ENCODE data around the gene CROCC2.

CROCC2 gene

DNA sequence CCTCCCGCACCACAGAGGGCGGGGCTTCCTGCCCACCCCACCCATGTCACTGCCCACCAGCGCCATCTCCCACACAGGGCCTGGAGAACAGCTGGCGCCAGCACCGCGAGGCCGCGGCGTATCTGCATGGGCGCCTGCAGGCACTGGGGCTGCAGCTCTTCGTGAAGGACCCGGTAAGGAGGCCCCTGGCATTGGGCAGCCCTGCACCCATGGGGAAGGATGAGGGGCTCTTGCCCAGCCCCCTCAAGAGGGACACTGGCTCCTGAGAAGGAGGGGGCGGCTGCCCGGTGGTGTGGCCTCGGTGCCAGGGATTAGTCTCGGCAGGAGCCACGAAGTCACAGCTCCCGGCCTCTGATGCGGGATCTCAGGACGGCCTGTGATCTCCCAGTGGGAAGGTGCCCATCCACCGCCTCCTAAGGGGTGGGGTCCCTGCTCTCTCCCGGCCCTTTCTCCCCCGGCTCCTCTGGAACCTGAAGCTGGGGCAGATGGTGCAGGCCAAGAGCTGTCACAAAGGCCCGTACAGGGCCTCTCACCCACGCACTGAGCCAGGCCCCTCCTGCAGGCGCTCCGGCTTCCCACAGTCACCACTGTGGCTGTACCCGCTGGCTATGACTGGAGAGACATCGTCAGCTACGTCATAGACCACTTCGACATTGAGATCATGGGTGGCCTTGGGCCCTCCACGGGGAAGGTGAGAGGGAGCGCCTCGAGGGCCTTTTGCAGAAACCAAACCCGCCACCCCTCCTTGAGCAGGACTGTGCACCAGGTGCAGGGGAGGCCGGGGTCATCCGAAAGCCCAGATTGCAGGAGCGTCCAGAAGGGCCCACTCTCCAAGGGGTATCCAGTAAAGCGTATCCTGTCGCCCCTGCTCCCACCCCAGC, 28.4 kb upstream of the CROCC2 start:
- no peak overlapping the region for H3K9ac ChIP-seq (ENCODE audit: low read length)
- H3K9me3 ChIP-seq (ENCODE audit: control insufficient read depth, low read depth, low read length): no peaks in the 10 kb centered on the region
- H3K4me3 ChIP-seq (ENCODE audit: low read length): no peak overlapping the region
- H3K27ac ChIP-seq (ENCODE audit: low read length): no peak overlapping the region
- no peaks in the 10 kb centered on the region for H3K36me3 ChIP-seq (ENCODE audit: control insufficient read depth, low read depth, low read length)
- no peaks in the 10 kb centered on the region for H3K27me3 ChIP-seq (ENCODE audit: control insufficient read depth, insufficient read depth, low read length)
- H3K4me1 ChIP-seq (ENCODE audit: control insufficient read depth, low read depth, low read length): no peaks in the 10 kb centered on the region

DNA sequence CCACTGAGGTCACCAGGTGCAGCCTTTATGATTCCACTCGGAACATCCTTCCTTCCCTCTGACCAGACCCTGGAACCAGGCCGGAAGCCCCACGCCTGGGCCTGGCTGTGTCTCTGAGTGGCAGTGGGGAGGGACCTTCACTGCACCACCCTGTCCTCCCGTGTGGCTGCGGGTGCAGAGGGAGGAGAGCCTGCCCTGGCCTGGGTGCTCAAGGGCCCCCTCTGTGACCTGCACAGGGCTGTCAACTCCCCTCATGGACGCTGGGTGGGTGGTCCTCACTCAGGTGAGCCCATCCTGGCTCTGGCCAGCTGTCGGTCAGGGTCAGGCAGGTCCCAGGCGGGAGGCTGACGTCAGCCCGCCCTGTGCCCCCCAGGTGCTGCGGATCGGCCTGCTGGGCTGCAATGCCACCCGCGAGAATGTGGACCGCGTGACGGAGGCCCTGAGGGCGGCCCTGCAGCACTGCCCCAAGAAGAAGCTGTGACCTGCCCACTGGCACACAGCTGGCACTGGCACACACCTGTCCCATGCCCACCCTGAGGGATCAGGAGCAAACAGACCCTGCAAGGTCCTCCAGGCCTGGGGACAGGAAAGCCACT, 27.7 kb upstream of the CROCC2 start:
- Histone ChIP-seq H3K27me3 (ENCODE audit: control insufficient read depth, insufficient read depth, low read length) (no peaks in the 10 kb centered on the region), H3K9me3 (ENCODE audit: control insufficient read depth, low read depth, low read length) (no peaks in the 10 kb centered on the region), H3K9ac (ENCODE audit: low read length) (no peak overlapping the region), H3K36me3 (ENCODE audit: control insufficient read depth, low read depth, low read length) (no peaks in the 10 kb centered on the region), H3K27ac (ENCODE audit: low read length) (no peak overlapping the region), H3K4me3 (ENCODE audit: low read length) (no peak overlapping the region), H3K4me1 (ENCODE audit: control insufficient read depth, low read depth, low read length) (no peaks in the 10 kb centered on the region)

DNA sequence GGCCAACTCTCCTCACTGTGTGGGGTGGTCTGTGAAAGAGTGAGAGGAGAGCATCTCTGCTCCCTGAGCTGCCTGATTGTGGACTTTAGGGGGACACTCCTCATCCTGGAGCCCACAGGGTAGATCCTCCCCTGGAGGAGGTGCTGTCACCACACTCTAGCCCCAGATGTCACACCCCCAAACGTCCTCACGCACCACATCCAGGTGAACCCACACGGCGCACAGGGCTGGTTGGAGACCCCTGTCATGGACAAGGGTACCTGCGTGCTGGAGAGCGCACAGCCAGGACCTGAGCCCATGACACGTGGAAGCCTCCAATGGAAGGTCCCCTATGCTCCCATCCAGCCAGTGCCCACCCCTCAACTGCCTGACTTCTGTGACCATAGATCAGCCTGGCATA, 27.0 kb upstream of the CROCC2 start:
- no peak overlapping the region for H3K4me3 ChIP-seq (ENCODE audit: low read length)
- no peaks in the 10 kb centered on the region for H3K4me1 ChIP-seq (ENCODE audit: control insufficient read depth, low read depth, low read length)
- H3K27ac ChIP-seq (ENCODE audit: low read length): no peak overlapping the region
- no peaks in the 10 kb centered on the region for H3K27me3 ChIP-seq (ENCODE audit: control insufficient read depth, insufficient read depth, low read length)
- no peaks in the 10 kb centered on the region for H3K9me3 ChIP-seq (ENCODE audit: control insufficient read depth, low read depth, low read length)
- H3K9ac ChIP-seq (ENCODE audit: low read length): no peak overlapping the region
- no peaks in the 10 kb centered on the region for H3K36me3 ChIP-seq (ENCODE audit: control insufficient read depth, low read depth, low read length)

DNA sequence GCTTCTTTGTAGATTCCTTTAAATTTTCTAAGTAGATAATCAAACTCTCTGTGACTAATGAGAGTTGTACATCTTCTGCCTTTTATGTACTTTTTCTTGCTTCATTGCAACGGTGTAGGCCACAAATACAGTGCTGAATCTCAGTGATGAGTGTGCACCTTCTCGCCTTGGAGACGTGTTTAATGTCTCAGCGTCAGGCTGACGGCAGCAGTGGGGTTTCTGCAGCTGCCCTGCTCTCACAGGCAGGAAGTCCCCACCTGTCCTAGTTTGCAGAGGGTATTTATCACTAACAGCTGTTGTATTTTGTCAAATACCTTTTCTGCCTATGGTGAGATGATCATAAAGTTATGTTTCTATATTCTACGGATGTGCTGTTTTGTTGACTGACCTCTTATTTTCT, 24.2 kb upstream of the CROCC2 start:
- no peak overlapping the region for H3K4me3 ChIP-seq (ENCODE audit: low read length)
- no peaks in the 10 kb centered on the region for H3K36me3 ChIP-seq (ENCODE audit: control insufficient read depth, low read depth, low read length)
- H3K27ac ChIP-seq (ENCODE audit: low read length): no peak overlapping the region
- H3K4me1 ChIP-seq (ENCODE audit: control insufficient read depth, low read depth, low read length): no peaks in the 10 kb centered on the region
- no peak overlapping the region for H3K9ac ChIP-seq (ENCODE audit: low read length)
- H3K27me3 ChIP-seq (ENCODE audit: control insufficient read depth, insufficient read depth, low read length): no peaks in the 10 kb centered on the region
- no peaks in the 10 kb centered on the region for H3K9me3 ChIP-seq (ENCODE audit: control insufficient read depth, low read depth, low read length)

DNA sequence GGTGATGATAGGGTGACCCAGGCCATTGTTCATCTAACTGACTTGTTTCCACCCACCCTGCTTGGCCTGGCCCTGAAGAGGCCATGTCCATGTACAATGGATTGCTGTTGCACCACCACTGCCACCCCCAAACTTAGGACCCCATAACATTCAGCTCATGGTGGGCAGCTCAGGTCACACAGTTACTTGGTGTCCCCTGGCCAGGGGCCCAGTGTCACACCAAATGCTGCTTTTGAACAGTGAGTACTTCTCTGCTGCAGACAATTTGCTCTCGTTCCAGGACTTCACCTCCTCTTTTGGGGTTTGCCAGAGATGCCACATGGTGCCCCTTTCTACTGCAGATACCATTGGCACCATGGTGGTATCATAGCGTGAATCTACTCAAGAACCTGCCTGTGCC, 21.9 kb upstream of the CROCC2 start:
- no peak overlapping the region for H3K27ac ChIP-seq (ENCODE audit: low read length)
- H3K9ac ChIP-seq (ENCODE audit: low read length): no peak overlapping the region
- H3K9me3 ChIP-seq (ENCODE audit: control insufficient read depth, low read depth, low read length): no peaks in the 10 kb centered on the region
- no peaks in the 10 kb centered on the region for H3K27me3 ChIP-seq (ENCODE audit: control insufficient read depth, insufficient read depth, low read length)
- no peak overlapping the region for H3K4me3 ChIP-seq (ENCODE audit: low read length)
- no peaks in the 10 kb centered on the region for H3K4me1 ChIP-seq (ENCODE audit: control insufficient read depth, low read depth, low read length)
- H3K36me3 ChIP-seq (ENCODE audit: control insufficient read depth, low read depth, low read length): no peaks in the 10 kb centered on the region

DNA sequence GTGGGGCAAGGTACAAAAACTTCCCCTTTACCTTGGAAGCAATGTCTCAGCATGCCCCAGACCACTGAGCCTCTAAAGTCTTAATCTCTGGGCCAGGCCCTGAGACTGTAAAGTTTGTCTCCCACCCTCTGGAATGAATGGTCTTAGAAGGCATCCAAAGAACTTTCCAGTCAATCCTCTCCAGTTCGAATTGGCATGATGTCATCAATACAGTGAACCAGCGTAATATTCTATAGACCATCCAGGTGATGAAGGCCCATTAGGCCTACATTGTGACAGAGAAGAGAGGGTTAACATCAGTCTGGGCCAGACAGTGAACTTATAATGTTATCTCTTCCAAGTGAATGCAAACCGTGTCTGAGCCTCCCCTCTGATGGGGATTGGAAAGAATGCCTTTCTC, 21.4 kb upstream of the CROCC2 start:
- Histone ChIP-seq H3K27me3 (ENCODE audit: control insufficient read depth, insufficient read depth, low read length) (no peaks in the 10 kb centered on the region), H3K4me1 (ENCODE audit: control insufficient read depth, low read depth, low read length) (no peaks in the 10 kb centered on the region), H3K4me3 (ENCODE audit: low read length) (no peak overlapping the region), H3K36me3 (ENCODE audit: control insufficient read depth, low read depth, low read length) (no peaks in the 10 kb centered on the region), H3K27ac (ENCODE audit: low read length) (no peak overlapping the region), H3K9me3 (ENCODE audit: control insufficient read depth, low read depth, low read length) (no peaks in the 10 kb centered on the region), H3K9ac (ENCODE audit: low read length) (no peak overlapping the region)

DNA sequence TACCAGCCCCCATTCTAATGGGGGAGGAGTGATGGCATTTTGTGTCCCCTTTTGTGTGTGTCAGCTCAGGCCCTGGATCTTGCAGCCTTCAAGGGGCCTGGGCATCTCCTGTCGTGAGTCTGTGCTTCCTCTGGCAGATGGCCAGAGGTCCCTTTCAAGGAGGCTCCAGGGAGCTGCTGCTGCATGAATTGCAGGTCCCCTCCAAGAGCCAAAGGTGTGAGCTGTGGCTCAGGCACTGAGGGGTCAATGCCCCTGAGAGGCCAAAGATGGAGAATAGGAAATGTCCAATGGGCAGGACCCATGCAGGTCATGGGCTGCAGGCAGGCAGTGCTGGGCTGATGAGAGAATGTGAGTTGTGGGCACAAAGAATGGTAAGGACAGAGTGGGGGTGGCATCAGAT, 20.6 kb upstream of the CROCC2 start:
- no peak overlapping the region for H3K4me3 ChIP-seq (ENCODE audit: low read length)
- H3K4me1 ChIP-seq (ENCODE audit: control insufficient read depth, low read depth, low read length): no peaks in the 10 kb centered on the region
- H3K9ac ChIP-seq (ENCODE audit: low read length): no peak overlapping the region
- no peaks in the 10 kb centered on the region for H3K36me3 ChIP-seq (ENCODE audit: control insufficient read depth, low read depth, low read length)
- no peak overlapping the region for H3K27ac ChIP-seq (ENCODE audit: low read length)
- no peaks in the 10 kb centered on the region for H3K9me3 ChIP-seq (ENCODE audit: control insufficient read depth, low read depth, low read length)
- no peaks in the 10 kb centered on the region for H3K27me3 ChIP-seq (ENCODE audit: control insufficient read depth, insufficient read depth, low read length)

DNA sequence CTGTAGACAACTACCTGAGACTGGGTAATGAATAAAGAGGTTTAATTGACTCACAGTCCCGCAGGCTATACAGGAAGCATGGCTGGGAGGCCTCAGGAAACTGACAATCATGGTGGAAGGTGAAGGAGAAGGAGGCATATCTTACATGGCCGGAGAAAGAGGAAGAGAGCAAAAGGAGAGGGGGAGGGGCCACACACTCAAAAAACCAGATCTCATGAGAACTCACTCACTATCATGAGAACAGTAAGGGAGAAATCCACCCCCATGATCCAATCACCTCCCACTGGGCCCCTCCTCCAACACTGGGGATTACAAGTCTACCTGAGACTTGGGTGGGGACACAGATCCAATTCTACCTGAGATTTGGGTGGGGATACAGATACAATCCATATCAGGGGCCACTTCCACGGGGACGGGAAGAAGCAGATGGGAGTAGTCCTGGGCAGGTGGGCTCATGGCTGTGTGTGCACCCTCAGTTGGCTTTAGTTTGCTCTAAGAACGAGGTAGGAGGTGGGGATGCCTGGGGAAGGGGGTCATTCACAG, 20.0 kb upstream of the CROCC2 start:
- no peak overlapping the region for H3K4me3 ChIP-seq (ENCODE audit: low read length)
- H3K9ac ChIP-seq (ENCODE audit: low read length): no peak overlapping the region
- H3K27me3 ChIP-seq (ENCODE audit: control insufficient read depth, insufficient read depth, low read length): no peaks in the 10 kb centered on the region
- no peak overlapping the region for H3K27ac ChIP-seq (ENCODE audit: low read length)
- no peaks in the 10 kb centered on the region for H3K4me1 ChIP-seq (ENCODE audit: control insufficient read depth, low read depth, low read length)
- H3K9me3 ChIP-seq (ENCODE audit: control insufficient read depth, low read depth, low read length): no peaks in the 10 kb centered on the region
- H3K36me3 ChIP-seq (ENCODE audit: control insufficient read depth, low read depth, low read length): no peaks in the 10 kb centered on the region

DNA sequence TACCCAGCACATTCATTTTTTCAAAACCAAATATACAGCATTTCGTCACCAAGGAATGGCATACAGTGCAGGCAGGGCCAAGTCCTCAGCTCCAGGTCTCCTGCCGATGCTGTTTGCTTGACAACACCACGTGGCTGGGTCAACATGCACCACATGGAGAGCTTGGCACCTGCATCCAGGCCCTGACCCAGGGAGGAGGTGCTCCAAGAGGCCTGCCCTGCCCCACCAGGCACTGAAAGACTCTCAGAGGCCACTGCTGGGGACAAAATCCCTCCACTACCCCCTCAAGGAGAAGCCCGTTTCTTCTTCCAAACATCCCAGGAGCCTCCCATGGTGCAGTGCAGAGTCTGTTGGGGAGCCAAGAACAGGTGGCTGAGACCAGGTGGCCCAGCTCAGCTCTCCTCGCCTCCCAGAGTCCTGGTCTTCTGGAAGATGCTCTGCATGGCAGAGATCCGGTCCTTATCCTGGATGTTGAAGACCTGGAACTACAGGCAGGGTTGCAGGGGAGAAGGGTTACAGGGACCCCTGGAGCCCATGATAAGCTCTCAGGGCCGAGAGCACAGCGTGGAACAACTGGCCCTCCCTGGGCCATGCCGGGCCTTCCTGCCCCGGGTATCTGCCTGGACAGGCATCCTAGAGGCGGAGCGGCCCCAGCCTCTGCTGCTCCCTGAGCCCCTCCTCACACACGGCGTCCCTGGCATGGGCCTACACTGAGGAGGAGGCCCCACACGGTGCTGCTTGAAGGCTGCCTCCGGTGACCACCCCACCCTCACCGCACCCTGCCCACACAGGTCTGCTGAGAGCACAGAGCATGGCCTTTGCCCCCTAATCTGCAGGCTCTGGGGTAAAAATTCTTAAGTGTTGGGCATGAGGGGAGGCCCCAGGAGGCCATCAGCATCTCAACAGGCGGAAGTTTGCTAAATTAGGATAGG, 19.2 kb upstream of the CROCC2 start:
- no peak overlapping the region for H3K9ac ChIP-seq (ENCODE audit: low read length)
- H3K27me3 ChIP-seq (ENCODE audit: control insufficient read depth, insufficient read depth, low read length): no peaks in the 10 kb centered on the region
- H3K4me1 ChIP-seq (ENCODE audit: control insufficient read depth, low read depth, low read length): no peaks in the 10 kb centered on the region
- no peak overlapping the region for H3K4me3 ChIP-seq (ENCODE audit: low read length)
- H3K27ac ChIP-seq (ENCODE audit: low read length): no peak overlapping the region
- H3K36me3 ChIP-seq (ENCODE audit: control insufficient read depth, low read depth, low read length): no peaks in the 10 kb centered on the region
- no peaks in the 10 kb centered on the region for H3K9me3 ChIP-seq (ENCODE audit: control insufficient read depth, low read depth, low read length)

DNA sequence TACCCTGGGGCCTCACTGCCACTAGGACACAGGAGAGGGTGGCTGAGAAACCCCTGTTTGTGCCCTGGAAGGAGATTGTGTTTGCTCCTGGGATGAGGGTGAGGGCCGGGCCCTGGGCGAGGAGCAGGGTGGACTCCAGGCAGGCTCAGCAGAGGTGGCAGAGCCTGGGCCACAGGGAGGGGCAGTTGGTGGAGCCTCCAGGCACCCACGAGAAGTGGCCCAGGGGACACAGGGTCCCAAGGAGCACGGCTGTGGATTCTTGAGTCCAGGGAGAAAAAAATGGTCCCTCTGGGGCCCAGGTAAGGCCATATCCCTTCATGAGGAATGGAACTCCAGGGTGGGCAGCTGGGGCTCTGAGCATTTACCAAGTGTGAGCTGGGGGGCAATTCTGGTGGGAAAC, 18.5 kb upstream of the CROCC2 start:
- H3K9ac ChIP-seq (ENCODE audit: low read length): no peak overlapping the region
- no peak overlapping the region for H3K4me3 ChIP-seq (ENCODE audit: low read length)

DNA sequence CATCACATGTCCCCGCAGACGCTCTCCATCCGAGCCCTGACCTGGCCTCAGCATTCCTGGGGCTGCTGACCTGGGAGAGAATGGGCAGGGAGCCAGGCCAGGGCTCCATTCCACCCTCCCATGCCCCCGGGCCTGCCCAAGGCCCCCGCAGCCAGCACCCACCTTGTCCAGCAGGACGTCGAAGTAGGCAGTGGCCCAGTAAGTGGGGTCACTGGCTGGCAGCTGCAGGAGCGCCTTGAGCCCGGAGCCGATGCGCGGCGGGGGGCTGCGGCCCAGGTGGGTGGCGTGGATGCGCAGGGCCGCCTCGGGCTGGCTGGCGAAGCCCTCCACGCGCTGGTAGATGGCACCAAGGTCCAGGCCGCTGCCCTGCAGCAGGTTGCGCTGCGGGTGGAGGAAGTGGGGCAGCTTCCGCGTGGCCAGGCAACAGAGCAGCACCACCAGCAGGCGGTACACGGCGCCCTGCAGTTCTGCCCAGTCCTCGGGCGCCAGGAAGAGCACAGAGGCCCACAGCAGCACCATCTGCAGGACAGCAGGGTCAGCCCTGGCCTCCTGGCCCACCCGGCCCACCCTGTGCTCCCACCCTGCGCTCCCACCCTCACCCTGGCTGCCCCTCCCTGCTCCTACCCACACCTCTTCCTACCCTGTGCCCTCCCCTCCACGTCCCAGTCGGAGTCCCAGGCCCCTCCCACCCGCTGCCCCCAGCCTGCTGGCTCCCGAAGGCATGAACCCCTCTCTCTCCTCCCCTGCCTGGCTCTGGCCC, 17.8 kb upstream of the CROCC2 start:
- H3K4me1 ChIP-seq (ENCODE audit: control insufficient read depth, low read depth, low read length): no peaks in the 10 kb centered on the region
- H3K27ac ChIP-seq (ENCODE audit: low read length): no peak overlapping the region
- H3K27me3 ChIP-seq (ENCODE audit: control insufficient read depth, insufficient read depth, low read length): no peaks in the 10 kb centered on the region
- no peak overlapping the region for H3K4me3 ChIP-seq (ENCODE audit: low read length)
- no peaks in the 10 kb centered on the region for H3K9me3 ChIP-seq (ENCODE audit: control insufficient read depth, low read depth, low read length)
- no peak overlapping the region for H3K9ac ChIP-seq (ENCODE audit: low read length)
- H3K36me3 ChIP-seq (ENCODE audit: control insufficient read depth, low read depth, low read length): no peaks in the 10 kb centered on the region

More for the DNA sequence above, 18.5 kb upstream of the CROCC2 start:
- Histone ChIP-seq H3K4me1 (ENCODE audit: control insufficient read depth, low read depth, low read length) (no peaks in the 10 kb centered on the region), H3K36me3 (ENCODE audit: control insufficient read depth, low read depth, low read length) (no peaks in the 10 kb centered on the region), H3K9me3 (ENCODE audit: control insufficient read depth, low read depth, low read length) (no peaks in the 10 kb centered on the region), H3K27ac (ENCODE audit: low read length) (no peak overlapping the region), H3K27me3 (ENCODE audit: control insufficient read depth, insufficient read depth, low read length) (no peaks in the 10 kb centered on the region)

All from iPS-18a (cell line).